AG10803 (cell line): ENCODE results near the gene IL4R.

Experiments
- DNase-seq: peaks from one replicate; pipeline ENCODE4 v3.0.0; 2010; ENCODE audit warnings: low read depth
- H3K4me3 ChIP-seq: 2 replicates; pipeline ENCODE4 v1.5.1; 2011; ENCODE audit warnings: mild to moderate bottlenecking, low read length, control low read depth
- CTCF ChIP-seq: conservative IDR thresholded peaks from 2 replicates; pipeline ENCODE4 v1.5.1; 2011; ENCODE audit warnings: mild to moderate bottlenecking, low read length, control low read depth, inconsistent platforms

IL4R gene

GRCh38 chr16:27333549-27333948 lies 19.8 kb downstream of the IL4R start:
- DNase-seq, result no peak
- no peak for TF ChIP-seq CTCF
- no peak overlapping the region for H3K4me3 ChIP-seq

- no peak for DNase-seq
- TF ChIP-seq CTCF, result no peak
Measured at GRCh38 chr16:27334192-27334764, 20.5 kb downstream of the IL4R start.

GRCh38 chr16:27334838-27335237 lies 21.1 kb downstream of the IL4R start:
- DNase-seq, result no peak

More at GRCh38 chr16:27334192-27334764, 20.5 kb downstream of the IL4R start:
- no peak overlapping the region for H3K4me3 ChIP-seq

GRCh38 chr16:27335349-27336053 lies 21.7 kb downstream of the IL4R start:
- DNase-seq, result peak; percentile 73
- no peak overlapping the region for H3K4me3 ChIP-seq
- no peak for TF ChIP-seq CTCF

More at GRCh38 chr16:27334838-27335237, 21.1 kb downstream of the IL4R start:
- no peak overlapping the region for H3K4me3 ChIP-seq
- TF ChIP-seq CTCF, result no peak

GRCh38 chr16:27337024-27337423 lies 23.2 kb downstream of the IL4R start:
- TF ChIP-seq CTCF, result no peak
- no peak overlapping the region for H3K4me3 ChIP-seq
- DNase-seq, result no peak

GRCh38 chr16:27339180-27339579 lies 25.4 kb downstream of the IL4R start:
- TF ChIP-seq CTCF, result no peak
- no peak for DNase-seq

GRCh38 chr16:27340654-27341053 lies 26.9 kb downstream of the IL4R start:
- TF ChIP-seq CTCF, result no peak
- DNase-seq, result no peak
- H3K4me3 ChIP-seq, result no peak overlapping the region

More at GRCh38 chr16:27339180-27339579, 25.4 kb downstream of the IL4R start:
- no peak overlapping the region for H3K4me3 ChIP-seq
